Limb (tissue), 2 donors: ENCODE data around the gene HYCC1.
"Not testable (repeated sequence)": the region's sequence is repeated elsewhere in the genome, so short reads cannot be mapped to it uniquely, and the experiment has no call there.

Source experiments
- DNase-seq, 2 donors: peaks; one replicate each; pipeline ENCODE4 v3.0.0-alpha.2; 2016; ENCODE audit errors: extremely low spot score in 2 of 2

HYCC1 gene

DNA sequence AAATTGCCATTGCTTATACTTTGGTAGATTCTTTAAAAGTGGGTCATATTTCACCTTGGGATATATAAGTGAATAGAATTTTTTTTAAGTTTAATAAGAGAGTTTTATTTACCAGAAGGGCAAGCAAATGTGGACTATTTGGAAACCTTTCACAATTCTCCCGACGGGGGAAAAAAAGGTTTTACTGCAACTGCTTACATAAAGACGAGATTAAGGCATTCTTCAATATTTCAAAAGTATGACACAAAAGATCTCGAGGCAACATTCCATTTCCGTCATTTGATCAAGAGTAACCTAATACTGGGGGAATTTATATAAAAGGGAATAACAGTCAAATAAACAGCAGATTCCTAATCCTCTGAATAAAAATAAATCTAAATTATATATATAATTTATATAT lies 28.5 kb downstream of the HYCC1 start:
- no peak for DNase-seq

DNA sequence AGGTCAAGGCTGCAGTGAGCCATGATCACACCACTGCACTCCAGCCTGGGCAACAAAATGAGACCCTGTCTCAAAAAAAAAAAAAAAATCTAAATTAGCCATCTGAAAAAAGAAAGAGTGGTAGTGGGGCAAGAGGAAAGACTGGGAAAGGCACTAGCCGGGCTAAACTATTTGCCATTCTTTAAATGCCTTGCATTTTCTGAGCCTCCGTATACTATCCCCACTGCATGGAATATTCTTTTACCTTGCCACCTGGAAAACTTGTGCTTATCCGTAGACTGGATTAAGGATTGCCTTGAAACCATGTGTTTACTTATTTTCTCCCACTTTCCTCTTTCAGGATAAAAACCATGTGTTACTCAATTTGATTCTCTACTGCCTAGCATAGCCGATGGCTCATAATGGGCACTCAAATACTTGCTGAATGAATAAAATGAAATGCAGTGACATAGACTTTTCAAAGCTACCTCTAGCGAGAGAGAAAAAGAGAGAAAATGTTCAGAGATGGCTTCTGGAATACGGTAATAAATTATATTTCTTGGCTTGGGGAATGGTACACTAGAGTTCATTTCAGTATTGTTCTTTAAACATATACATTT lies 30.6 kb downstream of the HYCC1 start:
- no peak for DNase-seq

GRCh38 chr7:22980422-22980821 lies 33.5 kb downstream of the HYCC1 start:
- DNase-seq = no peak

DNA sequence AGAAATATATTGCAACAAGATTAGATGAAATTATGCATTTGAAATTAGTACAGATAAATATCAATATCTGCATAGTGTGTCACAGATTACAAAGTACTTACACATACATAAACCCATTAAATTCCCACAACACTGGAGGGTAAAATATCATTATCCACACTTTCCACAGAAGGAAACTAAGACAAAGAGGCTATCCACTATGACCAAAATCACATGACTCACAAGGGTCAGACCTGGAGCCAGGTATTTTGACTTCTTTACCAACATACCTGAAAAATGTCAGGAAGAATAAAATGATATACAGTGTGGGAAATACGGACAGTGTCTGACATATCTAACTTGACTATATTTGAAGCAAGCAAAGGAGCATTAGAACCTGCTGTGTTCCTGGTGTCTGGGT lies 34.1 kb downstream of the HYCC1 start:
- DNase-seq = no peak

GRCh38 chr7:22979251-22979650 lies 34.7 kb downstream of the HYCC1 start:
- DNase-seq = no peak

DNA sequence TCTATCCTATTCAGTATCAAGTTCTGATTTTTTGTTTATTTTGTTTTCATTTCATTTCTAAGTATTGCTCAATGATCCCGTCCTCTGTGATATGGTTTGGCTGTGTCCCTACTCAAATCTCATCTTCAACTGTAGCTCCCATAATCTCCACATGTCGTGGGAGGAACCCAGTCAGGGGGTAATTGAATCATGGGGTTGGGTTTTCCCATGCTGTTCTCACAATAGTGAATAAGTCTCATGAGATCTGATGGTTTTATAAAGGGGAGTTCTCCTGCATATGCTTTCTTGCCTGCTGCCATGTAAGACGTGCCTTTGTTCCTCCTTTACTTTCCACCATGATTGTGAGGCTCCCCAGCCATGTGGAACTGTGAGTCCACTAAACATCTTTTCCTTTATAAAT lies 39.3 kb downstream of the HYCC1 start:
- DNase-seq = not testable (repeated sequence)

GRCh38 chr7:22972207-22972606 lies 41.7 kb downstream of the HYCC1 start:
- DNase-seq = no peak

DNA sequence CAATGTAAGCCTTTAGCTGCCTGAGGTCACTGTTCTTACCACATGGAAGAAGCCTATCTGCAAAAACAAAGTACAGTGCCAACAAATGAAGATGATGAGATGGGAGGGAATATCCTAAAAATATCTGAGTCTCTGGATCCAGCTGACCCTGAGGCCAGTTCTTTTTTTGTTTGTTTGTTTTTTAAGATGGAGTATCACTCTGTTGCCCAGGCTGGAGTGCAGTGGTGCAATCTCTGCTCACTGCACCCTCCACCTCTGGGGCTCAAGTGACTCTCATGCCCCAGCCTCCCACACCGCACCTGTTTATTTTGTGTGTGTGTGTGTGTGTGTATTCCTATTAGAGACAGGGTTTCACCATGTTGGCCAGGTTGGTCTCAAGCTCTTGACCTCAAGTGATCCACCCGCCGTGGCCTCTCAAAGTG lies 44.9 kb downstream of the HYCC1 start:
- DNase-seq = no peak
